Measurements from ENCODE around the gene WDR62.

DNA sequence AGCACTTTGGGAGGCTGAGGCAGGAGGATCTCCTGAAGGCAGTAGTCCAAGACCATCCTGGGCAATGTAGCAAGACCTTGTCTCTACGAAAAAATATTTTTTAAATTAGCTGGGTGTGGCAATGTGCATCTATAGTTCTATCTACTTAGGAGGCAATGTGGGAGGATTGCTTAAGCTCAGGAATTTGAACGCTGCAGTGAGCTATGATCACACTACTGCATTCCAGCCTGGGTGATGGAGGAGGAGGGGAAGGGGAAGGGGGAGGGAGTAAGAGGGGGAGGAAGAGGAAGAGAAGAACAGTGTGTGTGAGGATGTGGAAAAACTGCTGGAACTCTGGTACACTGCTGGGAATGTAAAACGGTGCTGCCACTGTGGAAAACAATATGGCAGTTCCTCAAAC lies 12.9 kb upstream of the WDR62 start:
- TF ChIP-seq, protein P1, sequence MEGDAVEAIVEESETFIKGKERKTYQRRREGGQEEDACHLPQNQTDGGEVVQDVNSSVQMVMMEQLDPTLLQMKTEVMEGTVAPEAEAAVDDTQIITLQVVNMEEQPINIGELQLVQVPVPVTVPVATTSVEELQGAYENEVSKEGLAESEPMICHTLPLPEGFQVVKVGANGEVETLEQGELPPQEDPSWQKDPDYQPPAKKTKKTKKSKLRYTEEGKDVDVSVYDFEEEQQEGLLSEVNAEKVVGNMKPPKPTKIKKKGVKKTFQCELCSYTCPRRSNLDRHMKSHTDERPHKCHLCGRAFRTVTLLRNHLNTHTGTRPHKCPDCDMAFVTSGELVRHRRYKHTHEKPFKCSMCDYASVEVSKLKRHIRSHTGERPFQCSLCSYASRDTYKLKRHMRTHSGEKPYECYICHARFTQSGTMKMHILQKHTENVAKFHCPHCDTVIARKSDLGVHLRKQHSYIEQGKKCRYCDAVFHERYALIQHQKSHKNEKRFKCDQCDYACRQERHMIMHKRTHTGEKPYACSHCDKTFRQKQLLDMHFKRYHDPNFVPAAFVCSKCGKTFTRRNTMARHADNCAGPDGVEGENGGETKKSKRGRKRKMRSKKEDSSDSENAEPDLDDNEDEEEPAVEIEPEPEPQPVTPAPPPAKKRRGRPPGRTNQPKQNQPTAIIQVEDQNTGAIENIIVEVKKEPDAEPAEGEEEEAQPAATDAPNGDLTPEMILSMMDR (IDR thresholded peaks at IDR 0.05), result no peak
- TF ChIP-seq EP300 (IDR thresholded peaks at IDR 0.05), result peak in 1 of 2 donors; percentile 48

Data from tibial nerve (tissue), 4 donors.